Common myeloid progenitor, CD34-positive (primary cell): ENCODE results near the gene INIP.
A peak's percentile ranks its signal among the peaks of the same experiment; 100 is the strongest.

Experiments
- CTCF ChIA-PET: fragments of 350-600 bp; sonication (Branson Sonifier 250); formaldehyde crosslinking; loops from one replicate; lab custom pipeline; 2021; ENCODE audit warnings: antibody characterized with exemption; lab: Charles Lee
- POLR2A ChIA-PET: fragments of 350-600 bp; sonication (Branson Sonifier 250); formaldehyde crosslinking; loops from one replicate; lab custom pipeline; 2021; ENCODE audit warnings: antibody characterized with exemption; lab: Charles Lee
- DNase-seq, 3 donors: peaks; one replicate each; pipeline versions ENCODE4 v3.0.0 to v3.0.0-alpha.2; 2013
- H3K27ac ChIP-seq, 2 experiments: 1 replicate in 1 of 2; 2 replicates in 1 of 2; pipeline ENCODE4 v1.7.0; 2013; ENCODE audit warnings: inconsistent platforms in 2 of 2, low read length in 2 of 2, mild to moderate bottlenecking in 2 of 2, low read depth in 1 of 2, moderate library complexity in 1 of 2; ENCODE audit not compliant: severe bottlenecking in 2 of 2, insufficient read depth in 1 of 2, poor library complexity in 1 of 2
- H3K27me3 ChIP-seq, 5 experiments: replicated peaks in 2 of 5; 1 replicate in 3 of 5; 2 replicates in 2 of 5; pipeline versions ENCODE4 v1.6.1 to v1.7.0; 2013; ENCODE audit warnings: low read length in 4 of 5, mild to moderate bottlenecking in 2 of 5, moderate library complexity in 2 of 5, inconsistent platforms in 1 of 5; ENCODE audit not compliant: insufficient read depth in 5 of 5, control insufficient read depth in 4 of 5
- H3K36me3 ChIP-seq, 4 experiments: 1 replicate in 2 of 4; 2 replicates in 2 of 4; pipeline versions ENCODE4 v1.6.1 to v1.7.0; 2013; ENCODE audit warnings: low read length in 3 of 4, control low read depth in 1 of 4, mild to moderate bottlenecking in 1 of 4; ENCODE audit not compliant: control insufficient read depth in 4 of 4, insufficient read depth in 4 of 4
- H3K4me1 ChIP-seq, 4 experiments: 1 replicate in 3 of 4; 2 replicates in 1 of 4; pipeline versions ENCODE4 v1.6.1 to v1.7.1; 2013; ENCODE audit warnings: low read length in 3 of 4, mild to moderate bottlenecking in 3 of 4, control low read depth in 1 of 4, inconsistent platforms in 1 of 4, moderate library complexity in 1 of 4; ENCODE audit not compliant: control insufficient read depth in 4 of 4, insufficient read depth in 4 of 4; ENCODE audit errors: control extremely low read depth in 1 of 4
- H3K4me3 ChIP-seq, 7 experiments: 1 replicate in 4 of 7; 2 replicates in 3 of 7; pipeline versions ENCODE4 v1.5.1 to v1.7.0; 2013; ENCODE audit warnings: mild to moderate bottlenecking in 7 of 7, low read length in 6 of 7, moderate library complexity in 6 of 7, inconsistent platforms in 2 of 7, low read depth in 2 of 7, control low read depth in 1 of 7; ENCODE audit not compliant: insufficient read depth in 4 of 7, control insufficient read depth in 1 of 7; ENCODE audit errors: extremely low read depth in 1 of 7
- H3K9me3 ChIP-seq, 5 experiments: 1 replicate in 4 of 5; 2 replicates in 1 of 5; pipeline versions ENCODE4 v1.6.1 to v1.7.1; 2013; ENCODE audit warnings: low read length in 4 of 5, mild to moderate bottlenecking in 2 of 5, inconsistent platforms in 1 of 5, low read depth in 1 of 5, moderate library complexity in 1 of 5; ENCODE audit not compliant: control insufficient read depth in 4 of 5, insufficient read depth in 2 of 5; ENCODE audit errors: control extremely low read depth in 1 of 5
- WGBS: methylation state at CpG from one replicate; pipeline ENCODE4 v1.1.5; 2013; ENCODE audit not compliant: insufficient coverage; 5-methylcytosine and 5-hydroxymethylcytosine counted together

The INIP gene

GRCh38 chr9:112720113-112720780 is 2.3 kb upstream of the INIP start:
- DNase-seq: peak in 2 of 3 donors; percentile 10 to 52
- WGBS: 100% methylated on average over 2 of the region's 4 CpGs
- Histone ChIP-seq H3K4me3 (no peak overlapping the region), H3K4me1 (peaks cover 6 to 14% (median 8%) of the 10 kb centered on the region in 4 experiments), H3K36me3 (no peaks in the 10 kb centered on the region), H3K27me3 (no peaks in the 10 kb centered on the region), H3K9me3 (no peaks in the 10 kb centered on the region), H3K27ac (no peak overlapping the region)
- ChIA-PET CTCF (no interaction called here), POLR2A (no interaction called here)

- peaks cover 6 to 14% (median 8%) of the 10 kb centered on the region in 4 experiments for H3K4me1 ChIP-seq
- CTCF ChIA-PET: interaction anchor here (1.2 to 2.3 kb wide), 3 partner anchors 10 to 73 kb away, joined by 3 to 15 read pairs (median 5); no protein-coding TSS in a partner anchor
- POLR2A ChIA-PET: no interaction called here
- no peaks in the 10 kb centered on the region for H3K27me3 ChIP-seq
- 100% methylated on average over 1 of the region's 2 CpGs for WGBS
- no peak overlapping the region for H3K27ac ChIP-seq
- no peak for DNase-seq
- H3K4me3 ChIP-seq: no peak overlapping the region
- no peaks in the 10 kb centered on the region for H3K9me3 ChIP-seq
- peaks cover 0 to 5% (median 3%) of the 10 kb centered on the region in 4 experiments for H3K36me3 ChIP-seq
These were observed 1.8 kb upstream of the INIP start for GRCh38 chr9:112719696-112720095.

GRCh38 chr9:112719241-112719691 is 1.3 kb upstream of the INIP start:
- ChIA-PET POLR2A (no interaction called here), CTCF (interaction anchor here (1.2 to 2.3 kb wide), 3 partner anchors 10 to 74 kb away, joined by 3 to 15 read pairs (median 5); no protein-coding TSS in a partner anchor)
- 92% methylated on average over 1 of the region's 1 CpG for WGBS
- peaks cover 6 to 14% (median 8%) of the 10 kb centered on the region in 4 experiments for H3K4me1 ChIP-seq
- H3K27ac ChIP-seq: no peak overlapping the region
- no peaks in the 10 kb centered on the region for H3K9me3 ChIP-seq
- no peak overlapping the region for H3K4me3 ChIP-seq
- no peak for DNase-seq
- no peaks in the 10 kb centered on the region for H3K27me3 ChIP-seq
- H3K36me3 ChIP-seq: peaks cover 0 to 6% (median 4%) of the 10 kb centered on the region in 4 experiments

GRCh38 chr9:112712678-112713077 is 5.2 kb downstream of the INIP start:
- Histone ChIP-seq H3K9me3 (peaks cover 0 to 8% (median 0%) of the 10 kb centered on the region in 5 experiments), H3K4me3 (no peak overlapping the region), H3K4me1 (peaks cover 6 to 10% (median 7%) of the 10 kb centered on the region in 4 experiments), H3K36me3 (peaks cover 10 to 26% (median 20%) of the 10 kb centered on the region in 4 experiments), H3K27me3 (no peaks in the 10 kb centered on the region), H3K27ac (no peak overlapping the region)
- DNase-seq: no peak
- CTCF ChIA-PET: interaction anchor here (2.2 to 2.6 kb wide), 2 partner anchors 227 to 269 kb away, joined by 6 to 13 read pairs; partner anchors contain the start of gene KIAA1958
- 100% methylated on average over 3 of the region's 3 CpGs for WGBS
- POLR2A ChIA-PET: no interaction called here

GRCh38 chr9:112711050-112711689 is 6.7 kb downstream of the INIP start:
- Histone ChIP-seq H3K4me3 (no peak overlapping the region), H3K27ac (no peak overlapping the region), H3K4me1 (peaks cover 0 to 1% (median 0%) of the 10 kb centered on the region in 4 experiments), H3K27me3 (no peaks in the 10 kb centered on the region), H3K9me3 (peaks cover 0 to 8% (median 0%) of the 10 kb centered on the region in 5 experiments), H3K36me3 (peaks cover 10 to 26% (median 20%) of the 10 kb centered on the region in 4 experiments)
- WGBS: 88% methylated on average over 4 of the region's 7 CpGs
- POLR2A ChIA-PET: no interaction called here
- CTCF ChIA-PET: interaction anchor here (0.6 to 2.6 kb wide), 7 partner anchors 16 to 296 kb away, joined by 3 to 13 read pairs (median 3); partner anchors contain the start of gene KIAA1958
- peak in 2 of 3 donors; percentile 41 to 49 for DNase-seq

- H3K4me1 ChIP-seq: no peaks in the 10 kb centered on the region
- no peak overlapping the region for H3K27ac ChIP-seq
- H3K9me3 ChIP-seq: no peaks in the 10 kb centered on the region
- no peaks in the 10 kb centered on the region for H3K27me3 ChIP-seq
- CTCF ChIA-PET: interaction anchor here (0.6 to 1.0 kb wide), 2 partner anchors 12 to 1126 kb away, joined by 3 read pairs; partner anchors contain the start of gene INIP
- peaks cover 3 to 12% (median 6%) of the 10 kb centered on the region in 4 experiments for H3K36me3 ChIP-seq
- WGBS: 95% methylated on average over 6 of the region's 6 CpGs
- POLR2A ChIA-PET: interaction anchor here (0.6 kb wide), 1 partner anchor 32 kb away, joined by 3 read pairs; no protein-coding TSS in a partner anchor
- no peak overlapping the region for H3K4me3 ChIP-seq
- DNase-seq: peak in 2 of 3 donors; percentile 17 to 35
These were observed 12.0 kb downstream of the INIP start for GRCh38 chr9:112705768-112706427.
